Measurements from ENCODE around the gene TRIM47. TPM values are rescaled to one million over a fixed set of nuclear protein-coding genes. Genes with fewer than 3 reads are reported as not detected.
A peak's percentile ranks its signal among the peaks of the same experiment; 100 is the strongest.

Gene TRIM47
- total RNA-seq, 1 donor from 2014 or later = 21.0 TPM

DNA sequence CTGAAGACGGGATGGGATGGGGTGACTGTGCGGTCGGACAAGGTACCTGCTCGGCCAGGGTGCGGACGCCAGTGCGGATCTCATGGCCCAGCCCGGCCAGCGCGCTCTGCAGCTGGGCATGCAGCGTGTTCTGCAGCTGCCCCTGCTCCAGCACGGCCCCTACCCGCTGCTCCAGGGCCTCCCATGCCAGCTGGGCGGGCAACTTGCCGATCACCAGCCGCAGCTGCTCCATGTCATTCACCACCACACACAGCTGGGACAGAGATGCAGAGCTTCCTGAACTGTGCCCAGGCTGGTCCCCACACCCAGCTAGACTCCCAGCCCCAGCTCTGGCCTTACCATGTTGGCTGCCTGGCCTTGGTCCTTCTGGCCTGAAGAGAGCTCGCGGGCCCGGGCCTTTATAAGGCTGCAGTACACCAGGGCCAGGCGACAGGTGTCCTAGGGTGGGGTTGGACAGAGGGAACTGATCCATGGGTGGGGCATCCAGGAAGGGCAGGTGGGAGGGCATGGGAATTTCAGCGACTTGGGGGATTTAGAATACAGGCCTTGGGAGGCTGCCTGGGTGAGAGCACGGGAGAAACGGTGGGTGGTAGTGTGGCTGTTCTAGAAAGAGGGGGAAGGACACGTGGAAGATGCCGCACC, 44.0 kb downstream of the TRIM47 start:
- no peaks in the 10 kb centered on the region for H3K4me1 ChIP-seq
- ATAC-seq (no peak), DNase-seq (no peak)
- H3K9me3 ChIP-seq = no peaks in the 10 kb centered on the region
- H3K36me3 ChIP-seq = peaks cover 64% of the 10 kb centered on the region
- intact Hi-C loops (cut with DNase I) = no loop called here
- TF ChIP-seq, protein P1, sequence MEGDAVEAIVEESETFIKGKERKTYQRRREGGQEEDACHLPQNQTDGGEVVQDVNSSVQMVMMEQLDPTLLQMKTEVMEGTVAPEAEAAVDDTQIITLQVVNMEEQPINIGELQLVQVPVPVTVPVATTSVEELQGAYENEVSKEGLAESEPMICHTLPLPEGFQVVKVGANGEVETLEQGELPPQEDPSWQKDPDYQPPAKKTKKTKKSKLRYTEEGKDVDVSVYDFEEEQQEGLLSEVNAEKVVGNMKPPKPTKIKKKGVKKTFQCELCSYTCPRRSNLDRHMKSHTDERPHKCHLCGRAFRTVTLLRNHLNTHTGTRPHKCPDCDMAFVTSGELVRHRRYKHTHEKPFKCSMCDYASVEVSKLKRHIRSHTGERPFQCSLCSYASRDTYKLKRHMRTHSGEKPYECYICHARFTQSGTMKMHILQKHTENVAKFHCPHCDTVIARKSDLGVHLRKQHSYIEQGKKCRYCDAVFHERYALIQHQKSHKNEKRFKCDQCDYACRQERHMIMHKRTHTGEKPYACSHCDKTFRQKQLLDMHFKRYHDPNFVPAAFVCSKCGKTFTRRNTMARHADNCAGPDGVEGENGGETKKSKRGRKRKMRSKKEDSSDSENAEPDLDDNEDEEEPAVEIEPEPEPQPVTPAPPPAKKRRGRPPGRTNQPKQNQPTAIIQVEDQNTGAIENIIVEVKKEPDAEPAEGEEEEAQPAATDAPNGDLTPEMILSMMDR (IDR thresholded peaks at IDR 0.05) = no peak
- H3K27ac ChIP-seq = no peak overlapping the region
- no peaks in the 10 kb centered on the region for H3K27me3 ChIP-seq (ENCODE audit: low read depth)
- no peak overlapping the region for H3K4me3 ChIP-seq

DNA sequence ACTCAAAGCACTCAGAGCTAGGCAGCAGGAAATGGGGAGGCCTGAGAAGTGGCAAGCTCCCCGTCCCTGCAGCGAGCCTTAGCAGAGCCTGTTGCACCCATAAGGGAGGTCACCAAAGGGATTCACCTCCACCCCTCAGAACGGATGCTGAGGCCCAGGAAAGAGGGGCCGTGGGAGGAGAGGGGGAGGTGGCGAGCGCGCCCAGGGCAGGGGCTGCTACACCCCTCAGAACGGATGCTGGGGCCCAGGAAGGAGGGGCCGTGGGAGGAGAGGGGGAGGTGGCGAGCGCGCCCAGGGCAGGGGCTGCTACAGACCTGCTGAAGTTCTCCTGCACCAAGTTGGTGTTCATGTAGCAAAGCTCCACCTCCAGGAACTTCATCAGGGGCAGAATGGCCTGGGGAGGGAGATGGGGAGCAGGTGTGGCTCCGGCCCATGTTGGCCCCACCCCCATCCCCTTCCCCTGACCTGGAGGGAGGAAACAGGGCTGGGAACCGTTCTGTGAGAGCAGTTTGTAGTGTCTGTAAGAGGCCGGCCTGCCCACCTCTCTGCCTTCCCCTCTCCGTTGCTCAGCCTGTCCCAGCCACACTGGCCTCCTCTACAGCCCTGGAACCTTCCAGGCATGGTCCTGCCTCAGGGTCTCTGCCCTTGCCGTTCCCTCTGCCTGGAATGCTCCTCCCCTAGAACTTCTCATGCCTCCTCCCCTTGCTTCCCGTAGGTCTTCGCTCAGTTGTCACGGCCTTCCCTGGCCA, 45.6 kb downstream of the TRIM47 start:
- Histone ChIP-seq H3K4me3 (no peak overlapping the region), H3K4me1 (peaks cover 7% of the 10 kb centered on the region), H3K27ac (peak overlapping the region; percentile 74), H3K27me3 (ENCODE audit: low read depth) (no peaks in the 10 kb centered on the region), H3K9me3 (no peaks in the 10 kb centered on the region), H3K36me3 (peaks cover 73% of the 10 kb centered on the region)
- ATAC-seq (peak; percentile 2 to 7), DNase-seq (no peak)
- TF ChIP-seq, protein P1 (IDR thresholded peaks at IDR 0.05) = no peak
- intact Hi-C loops (cut with DNase I) = no loop called here

DNA sequence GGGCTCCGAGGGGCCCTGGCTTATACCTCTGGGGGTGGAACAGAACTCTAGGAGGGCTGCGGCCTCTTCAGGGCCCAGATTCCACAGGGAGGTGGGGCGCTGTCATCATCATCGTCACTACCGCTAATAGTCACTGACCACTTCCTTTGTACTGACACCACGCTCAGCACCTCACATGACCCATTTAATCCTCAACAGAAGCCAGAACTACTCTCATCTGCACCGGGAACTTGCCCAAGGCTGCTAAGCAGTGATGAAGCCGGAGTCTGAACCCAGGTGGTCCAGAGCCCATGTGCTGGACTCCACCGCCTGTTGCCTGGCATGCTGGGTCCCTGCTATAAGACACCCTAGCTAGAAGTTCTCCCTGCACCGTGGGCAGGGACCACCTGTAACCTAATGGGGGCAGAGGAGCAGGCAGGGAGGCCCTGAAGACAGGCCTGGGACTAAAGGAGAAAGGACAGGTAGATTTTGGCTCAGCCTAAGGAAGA, 46.2 kb downstream of the TRIM47 start:
- no peaks in the 10 kb centered on the region for H3K27me3 ChIP-seq (ENCODE audit: low read depth)
- TF ChIP-seq, protein P1 (IDR thresholded peaks at IDR 0.05) = no peak
- DNase-seq (peak; percentile 69), ATAC-seq (peak; percentile 34 to 61)
- H3K27ac ChIP-seq = peak overlapping the region; percentile 74
- peaks cover 75% of the 10 kb centered on the region for H3K36me3 ChIP-seq
- peaks cover 13% of the 10 kb centered on the region for H3K4me1 ChIP-seq
- intact Hi-C loops (cut with DNase I) = no loop called here
- no peak overlapping the region for H3K4me3 ChIP-seq
- H3K9me3 ChIP-seq = no peaks in the 10 kb centered on the region

DNA sequence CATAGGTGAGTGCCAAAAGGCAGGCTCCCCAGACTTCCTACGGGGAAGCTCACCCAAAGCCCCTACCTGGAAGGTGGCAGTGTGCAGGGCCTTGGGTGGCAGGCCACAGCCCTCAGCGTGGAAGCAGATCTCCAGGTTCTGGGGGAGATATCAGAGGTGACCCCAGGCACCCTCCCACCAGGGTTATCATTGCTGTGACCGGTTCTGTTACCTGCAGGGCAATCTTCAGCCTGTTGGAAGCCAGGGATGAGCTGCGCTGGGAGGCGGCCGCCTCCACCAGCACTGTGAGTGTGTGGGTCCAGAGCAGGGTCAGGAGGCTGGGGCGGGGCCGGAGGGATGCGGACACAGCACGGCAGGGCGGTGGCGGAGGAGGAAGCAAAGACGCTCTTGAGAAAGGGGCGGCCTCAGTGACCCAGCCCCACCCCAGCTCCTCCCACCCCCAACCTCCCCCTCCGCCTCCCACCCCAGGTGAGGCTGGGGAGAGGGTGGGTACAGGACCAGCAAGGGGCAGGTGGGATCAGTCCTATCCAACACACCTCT, 47.3 kb downstream of the TRIM47 start:
- H3K4me1 ChIP-seq = peaks cover 20% of the 10 kb centered on the region
- H3K36me3 ChIP-seq = peaks cover 77% of the 10 kb centered on the region
- H3K9me3 ChIP-seq = no peaks in the 10 kb centered on the region
- DNase-seq (no peak), ATAC-seq (no peak)
- no peak overlapping the region for H3K4me3 ChIP-seq
- intact Hi-C loops (cut with DNase I) = no loop called here
- TF ChIP-seq, protein P1 (IDR thresholded peaks at IDR 0.05) = no peak
- no peaks in the 10 kb centered on the region for H3K27me3 ChIP-seq (ENCODE audit: low read depth)
- peak overlapping the region; percentile 74 for H3K27ac ChIP-seq

DNA sequence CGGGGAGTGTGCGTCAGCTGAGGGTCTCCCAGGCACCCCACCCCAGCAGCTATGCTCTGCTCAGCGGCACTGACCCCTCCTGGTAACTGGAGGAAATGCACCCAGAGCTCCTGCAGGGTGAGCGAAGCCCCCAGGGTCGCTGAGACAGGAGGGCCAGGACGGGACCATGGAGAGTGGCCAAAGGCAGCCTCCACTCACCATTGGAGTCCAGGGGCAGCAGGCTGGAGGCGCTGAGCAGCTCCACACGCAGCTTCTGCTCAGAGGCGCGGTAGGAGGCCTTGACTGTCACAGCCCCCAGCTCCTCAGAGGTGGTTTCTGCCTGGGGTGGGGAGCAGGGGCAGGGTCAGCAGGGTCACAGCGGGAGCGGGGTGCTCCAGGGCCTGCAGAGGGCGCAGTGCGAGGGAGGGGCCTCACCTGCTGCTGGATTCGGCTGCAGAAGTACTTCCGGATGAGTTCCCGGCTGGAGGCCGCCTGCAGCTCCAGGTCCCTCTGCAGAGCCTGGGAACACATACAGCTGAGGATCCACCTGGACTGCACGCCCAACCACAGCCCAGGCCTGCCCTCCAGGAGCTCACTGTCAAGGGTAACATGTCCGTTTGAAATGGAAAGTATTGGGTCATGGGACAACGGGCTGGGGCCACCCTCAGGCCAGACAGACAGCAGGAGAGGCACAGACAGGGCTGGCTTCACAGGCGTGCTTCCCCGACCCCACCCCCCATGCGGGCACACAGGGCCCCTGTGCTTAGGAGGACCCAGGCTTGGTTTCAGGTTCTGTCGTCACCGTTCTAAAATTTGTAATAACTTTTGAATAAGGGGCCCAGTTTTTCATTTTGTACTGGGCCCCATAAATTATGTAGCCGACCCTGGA, 48.0 kb downstream of the TRIM47 start:
- Histone ChIP-seq H3K4me1 (peaks cover 20% of the 10 kb centered on the region), H3K27ac (no peak overlapping the region), H3K4me3 (no peak overlapping the region), H3K36me3 (peaks cover 75% of the 10 kb centered on the region), H3K27me3 (ENCODE audit: low read depth) (no peaks in the 10 kb centered on the region), H3K9me3 (no peaks in the 10 kb centered on the region)
- ATAC-seq (no peak), DNase-seq (no peak)
- intact Hi-C loops (cut with DNase I) = no loop called here
- TF ChIP-seq, protein P1 (IDR thresholded peaks at IDR 0.05) = peak; percentile 53

Measured in lower lobe of right lung (tissue), 2 donors.